Hepatocyte (in vitro differentiated cells): ENCODE measurements around the gene SRP14.

Experiments used
- CTCF ChIP-seq: fragments of 200-600 bp; sonication (generic); IDR thresholded peaks from 2 replicates; pipeline ENCODE4 v1.5.1; 2016; ENCODE audit warnings: antibody characterized with exemption, mild to moderate bottlenecking; ENCODE audit not compliant: poor library complexity
- EZH2 ChIP-seq: fragments of 200-600 bp; sonication (generic); IDR thresholded peaks from 2 replicates; pipeline ENCODE4 v1.6.1; 2016; ENCODE audit warnings: antibody characterized with exemption, mild to moderate bottlenecking, borderline replicate concordance
- EZH2phosphoT487 ChIP-seq: fragments of 200-600 bp; sonication (generic); IDR thresholded peaks from one replicate; pipeline ENCODE4 v1.6.1; 2018; ENCODE audit warnings: antibody characterized with exemption, mild to moderate bottlenecking, low read depth, moderate library complexity; ENCODE audit not compliant: unreplicated experiment, severe bottlenecking

GRCh38 chr15:40002295-40002694 is 36.7 kb downstream of the SRP14 start:
- no peak for TF ChIP-seq CTCF
- TF ChIP-seq EZH2 = no peak
- no peak for TF ChIP-seq EZH2phosphoT487
